ENCODE measurements around the gene GET4. TPM values are rescaled to one million over a fixed set of nuclear protein-coding genes. Genes with fewer than 3 reads are reported as not detected.
A peak's percentile ranks its signal among the peaks of the same experiment; 100 is the strongest.

The GET4 gene
- total and polyA plus RNA-seq, 12 donors, result 38.3 to 190 (median 69.4) TPM

DNA sequence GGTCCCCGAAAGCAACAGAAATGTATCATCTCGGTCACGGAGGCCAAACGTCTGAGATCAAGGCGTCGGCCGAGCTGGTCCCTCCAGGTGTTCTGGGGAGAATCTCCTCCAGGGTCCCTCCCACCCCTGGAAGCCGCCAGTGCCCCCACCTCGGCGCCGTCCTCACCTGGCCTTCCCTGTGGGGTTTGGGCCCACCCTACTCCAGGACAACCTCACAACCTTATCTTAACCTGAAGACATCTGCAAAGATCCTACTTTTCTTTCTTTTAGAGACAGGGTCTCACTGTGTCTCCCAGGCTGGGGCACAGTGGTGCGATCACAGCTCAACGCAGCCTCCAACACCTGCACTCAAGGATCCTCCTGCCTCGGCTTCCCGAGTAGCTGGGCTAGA is 44.7 kb downstream of the GET4 start:
- no peak overlapping the region for H3K27ac ChIP-seq

GRCh38 chr7:921581-922333 is 45.4 kb downstream of the GET4 start:
- H3K27ac ChIP-seq, result no peak overlapping the region
- DNase-seq, result peak in 6 of 7 donors; percentile 5 to 47 (median 12)
- intact Hi-C loops (cut with DNase I), result no loop called here
- 60 to 78% (median 71%) methylated on average over 6 to 36 of the region's 36 CpGs for WGBS, 4 donors
- no peak overlapping the region for H3K4me3 ChIP-seq
- H3K27me3 ChIP-seq, result no peaks in the 10 kb centered on the region
- no peaks in the 10 kb centered on the region for H3K4me1 ChIP-seq (replicated peaks in 1 of 2)
- TF ChIP-seq, protein P1, sequence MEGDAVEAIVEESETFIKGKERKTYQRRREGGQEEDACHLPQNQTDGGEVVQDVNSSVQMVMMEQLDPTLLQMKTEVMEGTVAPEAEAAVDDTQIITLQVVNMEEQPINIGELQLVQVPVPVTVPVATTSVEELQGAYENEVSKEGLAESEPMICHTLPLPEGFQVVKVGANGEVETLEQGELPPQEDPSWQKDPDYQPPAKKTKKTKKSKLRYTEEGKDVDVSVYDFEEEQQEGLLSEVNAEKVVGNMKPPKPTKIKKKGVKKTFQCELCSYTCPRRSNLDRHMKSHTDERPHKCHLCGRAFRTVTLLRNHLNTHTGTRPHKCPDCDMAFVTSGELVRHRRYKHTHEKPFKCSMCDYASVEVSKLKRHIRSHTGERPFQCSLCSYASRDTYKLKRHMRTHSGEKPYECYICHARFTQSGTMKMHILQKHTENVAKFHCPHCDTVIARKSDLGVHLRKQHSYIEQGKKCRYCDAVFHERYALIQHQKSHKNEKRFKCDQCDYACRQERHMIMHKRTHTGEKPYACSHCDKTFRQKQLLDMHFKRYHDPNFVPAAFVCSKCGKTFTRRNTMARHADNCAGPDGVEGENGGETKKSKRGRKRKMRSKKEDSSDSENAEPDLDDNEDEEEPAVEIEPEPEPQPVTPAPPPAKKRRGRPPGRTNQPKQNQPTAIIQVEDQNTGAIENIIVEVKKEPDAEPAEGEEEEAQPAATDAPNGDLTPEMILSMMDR (IDR thresholded peaks at IDR 0.05), result no peak
- TF ChIP-seq POLR2A (IDR thresholded peaks at IDR 0.05), result no peak
- H3K9me3 ChIP-seq (replicated peaks in 1 of 3), result no peaks in the 10 kb centered on the region
- no peaks in the 10 kb centered on the region for H3K36me3 ChIP-seq (replicated peaks in 1 of 2)

More for the DNA sequence above, 44.7 kb downstream of the GET4 start:
- no peaks in the 10 kb centered on the region for H3K4me1 ChIP-seq (replicated peaks in 1 of 2)
- intact Hi-C loops (cut with DNase I), result no loop called here
- no peak overlapping the region for H3K4me3 ChIP-seq
- TF ChIP-seq, protein P1 (IDR thresholded peaks at IDR 0.05), result no peak
- TF ChIP-seq POLR2A (IDR thresholded peaks at IDR 0.05), result no peak
- DNase-seq, result peak in 5 of 7 donors; percentile 0 to 33 (median 7)
- no peaks in the 10 kb centered on the region for H3K27me3 ChIP-seq
- H3K9me3 ChIP-seq (replicated peaks in 1 of 3), result no peaks in the 10 kb centered on the region
- 90 to 95% (median 92%) methylated on average over 15 of the region's 15 CpGs for WGBS, 4 donors
- no peaks in the 10 kb centered on the region for H3K36me3 ChIP-seq (replicated peaks in 1 of 2)

GRCh38 chr7:922334-923107 is 46.2 kb downstream of the GET4 start:
- Histone ChIP-seq H3K4me3 (no peak overlapping the region), H3K27me3 (no peaks in the 10 kb centered on the region), H3K4me1 (replicated peaks in 1 of 2) (no peaks in the 10 kb centered on the region), H3K36me3 (replicated peaks in 1 of 2) (no peaks in the 10 kb centered on the region), H3K9me3 (replicated peaks in 1 of 3) (no peaks in the 10 kb centered on the region), H3K27ac (peak overlapping the region in 1 of 5 donors; percentile 70)
- peak in 5 of 7 donors; percentile 6 to 14 (median 7) for DNase-seq
- TF ChIP-seq POLR2A (IDR thresholded peaks at IDR 0.05), result no peak
- TF ChIP-seq, protein P1 (IDR thresholded peaks at IDR 0.05), result no peak
- 60 to 67% (median 64%) methylated on average over 7 to 29 of the region's 29 CpGs for WGBS, 4 donors
- intact Hi-C loops (cut with DNase I), result no loop called here

Data from adrenal gland (tissue), 12 donors.